ENCODE data around the gene MPZL1.
"Not testable (repeated sequence)": the region's sequence is repeated elsewhere in the genome, so short reads cannot be mapped to it uniquely, and the experiment has no call there.

The MPZL1 gene

DNA sequence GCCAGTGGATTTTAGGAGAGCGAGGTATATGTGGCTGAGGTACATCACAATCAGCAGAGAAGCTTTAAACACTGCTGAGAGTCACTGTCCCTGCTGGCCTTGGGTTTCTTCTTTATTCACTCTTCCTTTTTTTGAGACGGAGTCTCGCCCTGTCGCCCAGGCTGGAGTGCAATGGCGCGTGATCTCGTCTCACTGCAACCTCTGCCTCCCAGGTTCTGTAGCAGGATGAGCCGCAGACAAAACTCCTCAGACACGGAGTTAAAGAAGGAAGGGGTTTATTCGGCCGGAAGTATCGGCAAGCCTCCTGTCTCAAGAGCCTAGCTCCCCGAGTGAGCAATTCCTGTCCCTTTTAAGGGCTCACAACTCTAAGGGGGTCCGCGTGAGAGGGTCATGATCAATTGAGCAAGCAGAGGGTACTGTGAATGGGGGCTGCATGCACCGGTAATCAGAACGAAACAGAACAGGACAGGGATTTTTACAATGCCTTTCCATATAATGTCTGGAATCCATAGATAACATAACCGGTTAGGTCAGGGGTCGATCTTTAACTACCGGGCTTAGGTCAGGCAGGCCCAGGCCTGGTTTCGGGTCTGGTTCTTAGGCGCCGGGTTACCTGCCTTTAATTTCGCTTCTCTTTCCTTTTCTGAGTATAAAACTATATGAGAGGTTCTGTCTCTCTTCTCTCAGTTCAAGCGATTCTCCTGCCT, 1.9 kb upstream of the MPZL1 start:
- not testable (repeated sequence) for DNase-seq

DNA sequence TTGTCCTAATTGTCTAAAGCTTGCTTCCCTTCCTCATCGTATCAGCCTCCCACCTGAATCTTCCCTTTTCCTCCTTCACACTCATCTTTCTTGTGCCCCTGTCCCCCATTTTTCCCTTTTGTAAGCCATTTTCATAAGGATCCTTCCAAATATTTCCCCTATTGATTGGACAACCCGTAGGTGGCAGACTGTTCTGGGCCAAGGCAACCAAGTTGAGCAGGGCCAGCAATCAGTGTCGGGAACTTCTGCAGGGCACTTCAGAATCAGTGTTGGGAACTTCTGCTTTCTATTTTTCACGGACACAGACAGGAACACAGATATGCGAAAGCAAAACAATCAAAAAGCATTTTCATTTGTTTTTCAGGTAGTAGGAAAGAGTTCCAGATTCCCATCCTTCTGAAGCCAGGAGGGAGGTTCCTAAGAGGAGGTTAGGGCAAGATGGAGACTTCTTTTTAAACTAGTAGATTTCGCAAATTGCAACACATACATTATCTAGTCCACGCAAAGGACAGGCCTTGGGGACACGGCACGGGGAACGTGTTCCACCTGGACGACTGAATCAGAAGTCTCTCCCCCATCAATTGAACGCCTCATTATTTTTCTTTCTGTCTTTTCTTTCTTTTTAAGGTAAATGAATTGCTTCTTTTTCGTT, 691 bp upstream of the MPZL1 start:
- DNase-seq, result peak; percentile 28

DNA sequence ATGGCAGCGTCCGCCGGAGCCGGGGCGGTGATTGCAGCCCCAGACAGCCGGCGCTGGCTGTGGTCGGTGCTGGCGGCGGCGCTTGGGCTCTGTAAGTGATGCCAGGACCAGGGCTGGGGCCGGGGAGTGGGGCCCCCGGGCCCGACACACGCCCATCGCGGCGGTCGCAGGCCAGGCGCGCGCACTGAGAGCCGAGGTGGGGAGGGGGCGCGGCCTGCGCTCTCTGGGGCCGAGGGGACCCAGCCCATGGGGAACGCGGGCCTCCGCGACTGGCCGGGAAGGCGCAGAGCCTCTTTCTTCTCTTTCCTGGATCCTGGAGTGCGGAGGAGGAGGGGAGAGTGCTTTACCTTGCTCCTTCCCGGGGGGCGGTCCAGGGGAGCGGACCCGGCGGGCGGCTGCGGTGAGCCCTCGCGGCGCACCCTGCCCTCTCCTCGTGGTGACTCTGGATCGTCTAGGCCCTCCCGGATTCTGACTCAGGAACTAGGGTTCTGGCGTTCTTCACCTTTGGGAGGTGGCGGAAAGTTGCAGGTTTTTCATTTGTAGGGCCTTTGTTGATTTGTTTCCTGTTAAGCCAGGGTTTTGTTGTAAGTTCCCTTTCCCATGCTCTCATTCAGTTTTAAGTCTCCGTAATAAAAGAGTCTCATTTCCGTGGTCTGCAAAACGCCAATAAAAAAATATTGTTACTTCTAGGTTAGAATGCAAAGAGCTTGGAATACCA, 529 bp downstream of the MPZL1 start:
- DNase-seq, result no peak

DNA sequence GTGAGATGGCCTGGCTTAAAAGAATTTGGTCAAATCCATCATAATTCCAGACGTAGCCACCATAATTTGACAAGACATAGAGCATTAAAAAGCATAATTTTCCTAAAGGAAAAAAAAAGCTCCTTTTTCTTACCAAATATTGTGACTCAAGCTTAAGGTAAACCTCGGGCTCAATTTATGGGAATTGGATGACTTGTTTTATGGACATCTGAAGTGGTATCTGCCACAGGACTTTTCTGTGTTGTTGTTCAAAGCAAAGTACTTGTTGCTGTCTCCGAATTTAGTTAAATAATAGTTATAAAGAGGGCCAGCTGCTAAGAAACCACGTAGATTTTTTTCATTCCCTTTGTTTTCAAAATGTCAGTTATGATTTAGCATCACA, 1.1 kb downstream of the MPZL1 start:
- DNase-seq, result no peak

DNA sequence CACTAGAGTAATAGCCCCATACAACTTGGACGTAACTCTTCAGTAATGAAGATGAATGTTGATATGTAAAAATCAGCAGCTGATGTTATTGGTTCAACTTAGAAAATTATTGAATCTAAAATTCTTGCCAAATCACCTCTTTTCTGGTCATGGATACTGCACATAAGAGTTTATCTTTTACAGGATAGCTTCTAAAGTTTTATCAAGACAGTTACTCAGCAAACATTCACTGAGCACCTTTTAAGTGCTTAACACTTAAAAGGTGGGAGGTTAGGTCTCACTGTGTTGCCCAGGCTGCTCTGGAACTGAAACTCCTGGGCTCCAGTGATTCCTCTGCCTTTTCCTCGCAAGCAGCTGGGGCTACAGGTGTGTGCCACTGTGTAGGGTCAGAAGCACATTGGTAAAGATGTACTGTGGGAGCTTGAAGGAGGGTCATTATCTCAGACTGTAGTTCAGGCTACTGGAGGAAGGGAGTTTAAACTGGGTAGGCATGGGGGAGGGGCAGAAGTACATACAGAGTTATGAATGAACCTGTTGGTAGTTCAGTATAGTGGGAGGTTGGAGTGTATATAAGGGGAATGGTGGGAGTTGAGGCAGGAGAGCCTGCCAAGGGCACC, 2.0 kb downstream of the MPZL1 start:
- no peak for DNase-seq

DNA sequence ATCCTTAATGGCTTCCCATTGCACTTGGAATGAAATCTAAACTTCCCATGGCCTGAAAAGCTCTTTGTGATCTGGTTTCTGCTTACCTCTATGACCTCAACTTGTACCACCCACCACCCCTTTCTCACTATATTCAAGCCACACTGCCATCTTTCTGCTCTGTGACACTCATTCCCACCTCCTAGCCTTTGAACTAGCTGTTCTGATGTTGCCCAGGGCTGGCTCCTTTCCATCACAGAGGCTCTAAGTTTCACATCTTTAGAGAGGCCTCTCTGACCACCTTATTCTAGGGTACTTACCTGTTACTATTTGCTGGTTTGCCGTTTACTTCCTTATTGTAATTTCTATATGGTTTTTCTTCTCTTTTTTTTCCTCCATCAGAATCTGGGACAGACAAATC, 4.2 kb downstream of the MPZL1 start:
- no peak for DNase-seq

DNA sequence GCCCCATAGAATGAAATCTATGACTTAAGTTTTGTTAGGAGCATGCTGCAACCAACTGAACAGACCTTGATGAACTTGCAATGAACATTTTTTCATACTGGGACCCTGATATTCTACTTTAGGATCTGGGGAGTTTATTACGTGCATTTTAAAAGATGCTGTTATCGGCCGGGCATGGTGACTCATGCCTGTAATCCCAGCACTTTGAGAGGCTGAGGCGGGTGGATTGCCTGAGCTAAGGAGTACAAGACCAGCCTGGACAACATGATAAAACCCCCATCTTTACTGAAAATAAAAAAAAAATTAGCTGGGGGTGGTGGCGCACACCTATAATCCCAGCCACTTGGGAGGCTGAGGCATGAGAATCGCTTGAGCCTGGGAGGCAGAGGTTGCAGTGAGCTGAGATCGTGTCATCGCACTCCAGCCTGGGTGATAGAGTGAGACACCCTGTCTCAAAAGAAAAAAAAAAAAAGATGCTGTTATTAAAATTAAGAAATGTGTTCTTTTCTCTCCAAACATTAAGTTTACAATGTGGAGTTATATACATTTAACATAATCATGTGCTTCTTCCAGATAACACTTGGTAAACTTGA, 7.1 kb downstream of the MPZL1 start:
- no peak for DNase-seq

DNA sequence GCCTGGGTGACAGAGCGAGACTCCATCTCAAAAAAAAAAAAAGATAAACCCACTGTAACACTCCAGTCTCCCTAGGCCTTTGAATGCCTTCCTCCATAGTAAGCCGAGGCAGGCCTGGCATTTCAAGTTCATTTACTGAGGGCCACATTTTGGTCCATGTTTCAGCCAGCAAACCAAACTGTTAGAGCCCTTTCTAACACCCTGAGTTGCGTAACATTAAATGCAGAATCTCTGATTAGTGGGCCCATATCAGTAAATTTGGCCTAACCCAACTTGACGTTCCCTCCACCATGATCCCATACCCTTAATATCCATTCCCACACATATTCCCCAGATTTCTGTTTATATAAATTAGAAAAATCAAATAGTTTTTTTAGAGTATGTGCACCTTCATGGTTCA, 12.4 kb downstream of the MPZL1 start:
- DNase-seq, result no peak

DNA sequence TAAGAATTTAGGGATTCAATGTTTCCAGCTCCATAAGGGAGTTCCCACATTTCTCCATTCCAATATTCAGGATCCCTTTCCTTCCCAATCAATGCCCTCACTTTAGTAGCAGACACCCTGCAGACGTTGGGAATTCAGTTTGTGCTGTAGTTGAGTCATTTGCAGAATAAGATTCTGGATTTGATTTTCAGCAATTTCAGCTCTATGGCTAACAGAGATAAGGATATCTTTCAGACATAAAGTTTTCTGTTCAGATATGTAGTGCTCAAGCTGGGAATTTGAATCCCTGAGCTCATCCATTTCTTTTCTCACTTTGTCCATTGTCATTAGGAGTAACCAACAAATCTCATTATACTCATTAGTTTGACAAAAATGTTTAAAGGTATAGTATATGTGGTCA, 13.1 kb downstream of the MPZL1 start:
- DNase-seq, result no peak

DNA sequence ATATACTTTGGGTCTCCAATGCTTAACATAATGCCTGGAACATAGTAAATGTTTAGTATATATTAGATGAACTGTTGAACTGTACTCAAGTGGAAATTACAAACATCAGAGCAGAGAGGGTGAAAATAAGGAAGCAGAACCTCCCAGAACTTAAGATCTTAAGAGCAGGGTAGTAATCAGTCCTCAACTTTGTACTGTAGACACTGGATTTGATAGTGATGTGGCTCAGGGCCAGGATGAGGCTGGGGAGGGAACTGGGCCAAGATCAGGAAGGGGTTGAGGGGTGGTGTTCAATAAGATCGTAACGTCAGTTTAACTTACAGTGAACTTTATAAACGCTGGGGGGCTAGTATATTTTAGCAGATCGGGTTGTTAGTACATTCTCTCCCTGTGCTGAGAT, 15.4 kb downstream of the MPZL1 start:
- DNase-seq, result no peak

DNA sequence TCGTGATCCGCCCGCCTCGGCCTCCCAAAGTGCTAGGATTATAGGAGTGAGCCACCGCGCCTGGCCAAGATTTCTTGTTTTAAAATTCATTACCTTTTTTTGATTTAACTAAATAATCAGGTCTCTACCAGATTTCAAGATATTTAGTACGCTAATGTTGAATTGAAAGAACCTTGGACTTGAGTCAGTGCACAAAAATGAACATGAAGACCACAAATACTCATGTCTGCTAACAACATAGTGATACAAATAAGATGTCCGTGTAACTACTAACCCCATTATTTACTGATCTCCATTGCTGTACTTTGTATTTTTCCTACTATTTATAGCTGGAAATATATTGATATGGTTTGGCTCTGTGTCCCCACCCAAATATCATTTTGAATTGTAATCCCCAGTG, 16.4 kb downstream of the MPZL1 start:
- no peak for DNase-seq

DNA sequence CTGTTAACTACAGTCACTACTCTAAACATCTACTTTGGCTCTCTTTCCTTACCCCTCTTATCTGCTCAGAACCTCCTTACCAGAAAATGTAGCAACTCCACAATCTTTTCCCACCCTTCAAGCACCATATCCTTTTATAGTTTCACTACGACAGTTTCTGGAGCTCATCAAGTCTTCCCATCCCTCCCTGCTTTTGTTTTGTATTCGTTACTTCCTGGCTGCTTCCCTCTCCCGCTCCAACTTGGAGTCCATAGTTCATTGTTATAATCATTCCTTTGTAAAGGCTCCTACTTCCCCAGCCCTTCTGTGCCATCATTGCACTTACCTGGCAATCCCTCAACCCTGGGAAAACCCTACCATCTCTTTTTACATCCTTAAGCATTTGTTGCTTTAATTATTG, 18.0 kb downstream of the MPZL1 start:
- no peak for DNase-seq

DNA sequence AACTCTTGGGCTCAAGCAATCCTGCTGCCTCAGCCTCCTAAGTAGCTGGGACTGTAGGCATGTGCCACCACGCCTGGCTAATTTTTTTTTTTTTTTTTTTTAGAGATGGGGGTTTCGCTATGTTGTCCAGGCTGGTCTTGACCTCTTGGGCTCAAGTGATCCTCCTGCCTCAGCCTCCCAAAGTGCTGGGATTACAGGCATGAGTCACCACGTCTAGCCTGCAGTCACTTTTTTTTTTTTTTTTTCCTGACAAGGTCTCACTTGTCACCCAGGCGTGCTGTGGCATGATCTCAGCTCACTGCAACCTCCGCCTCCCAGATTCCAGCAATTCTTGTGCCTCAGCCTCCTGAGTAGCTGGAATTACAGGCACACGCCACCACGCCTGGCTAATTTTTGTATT, 19.3 kb downstream of the MPZL1 start:
- DNase-seq, result not testable (repeated sequence)

DNA sequence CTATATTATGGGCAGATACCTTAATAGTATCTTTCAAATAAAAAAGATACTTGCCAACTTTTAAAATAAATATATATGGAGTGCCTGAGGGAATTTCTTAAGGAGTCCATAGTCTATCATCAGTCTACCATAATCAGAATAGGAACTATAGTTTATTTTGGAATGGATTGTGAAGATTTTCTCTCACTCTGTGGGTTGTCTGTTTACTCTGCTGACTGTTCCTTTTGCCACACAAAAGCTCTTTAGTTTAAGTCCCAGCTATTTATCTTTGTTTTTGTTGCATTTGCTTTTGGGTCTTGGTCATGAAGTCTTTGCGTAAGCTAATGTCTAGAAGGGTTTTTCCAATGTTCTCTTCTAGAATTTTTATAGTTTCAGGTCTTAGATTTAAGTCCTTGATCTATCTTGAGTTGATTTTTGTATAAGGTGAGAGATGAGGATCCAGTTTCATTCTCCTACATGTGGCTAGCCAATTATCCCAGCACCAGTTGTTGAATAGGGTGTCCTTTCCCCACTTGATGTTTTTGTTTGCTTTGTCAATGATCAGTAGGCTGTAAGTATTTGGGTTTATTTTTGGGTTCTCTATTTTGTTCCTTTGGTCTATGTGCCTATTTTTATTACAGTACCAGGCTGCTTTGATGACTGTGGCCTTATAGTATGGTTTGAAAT, 20.7 kb downstream of the MPZL1 start:
- DNase-seq, result not testable (repeated sequence)

DNA sequence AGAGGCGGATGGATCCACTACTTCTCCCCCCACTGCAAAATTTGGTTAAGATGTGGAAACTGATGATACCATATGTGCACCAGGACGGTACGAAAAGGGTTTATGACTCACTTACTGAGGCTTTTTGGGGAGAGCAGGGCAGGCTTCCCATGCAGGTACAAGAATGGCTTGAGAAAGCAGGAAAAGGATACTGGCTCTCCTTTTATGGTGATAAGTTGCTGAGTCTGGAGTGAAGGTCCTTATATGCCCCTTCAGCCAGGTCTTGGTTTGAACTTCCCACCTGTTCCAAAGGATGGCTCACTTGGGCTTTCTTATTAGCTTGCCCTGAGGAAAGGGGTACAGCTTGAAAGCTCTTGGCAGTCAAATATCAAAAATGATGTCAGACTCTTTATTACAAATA, 23.1 kb downstream of the MPZL1 start:
- DNase-seq, result no peak

DNA sequence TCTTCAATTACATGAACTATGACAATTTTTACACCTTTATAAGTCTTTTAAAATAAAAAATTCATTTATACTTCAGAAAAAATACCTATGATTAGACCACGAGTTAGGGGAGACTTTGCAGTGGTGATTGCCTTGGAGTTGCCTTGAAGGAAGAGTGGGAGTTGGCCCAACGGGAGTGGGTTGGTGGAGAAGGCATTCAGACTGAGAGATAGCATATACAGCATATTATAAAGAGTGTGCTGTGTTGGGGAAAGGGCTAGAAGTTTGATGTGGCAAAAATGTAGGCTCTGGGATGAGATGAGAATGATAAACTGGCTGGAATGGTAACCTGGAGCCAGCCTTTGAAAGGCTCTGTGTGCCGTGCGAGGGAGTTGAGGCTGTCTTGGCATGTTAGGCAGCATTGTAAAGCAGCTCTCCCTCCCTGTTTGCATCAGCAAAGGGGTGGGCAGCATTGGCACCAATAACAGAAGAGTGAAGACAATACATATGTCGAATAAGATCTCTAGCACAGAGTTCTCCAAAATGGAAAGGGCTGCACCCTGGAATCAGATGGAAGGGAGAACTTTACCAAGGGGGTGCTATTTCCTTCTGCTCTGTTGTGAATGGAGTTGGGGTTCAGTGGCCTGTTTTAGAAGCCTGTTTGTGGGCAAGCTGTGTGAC, 24.4 kb downstream of the MPZL1 start:
- no peak for DNase-seq

DNA sequence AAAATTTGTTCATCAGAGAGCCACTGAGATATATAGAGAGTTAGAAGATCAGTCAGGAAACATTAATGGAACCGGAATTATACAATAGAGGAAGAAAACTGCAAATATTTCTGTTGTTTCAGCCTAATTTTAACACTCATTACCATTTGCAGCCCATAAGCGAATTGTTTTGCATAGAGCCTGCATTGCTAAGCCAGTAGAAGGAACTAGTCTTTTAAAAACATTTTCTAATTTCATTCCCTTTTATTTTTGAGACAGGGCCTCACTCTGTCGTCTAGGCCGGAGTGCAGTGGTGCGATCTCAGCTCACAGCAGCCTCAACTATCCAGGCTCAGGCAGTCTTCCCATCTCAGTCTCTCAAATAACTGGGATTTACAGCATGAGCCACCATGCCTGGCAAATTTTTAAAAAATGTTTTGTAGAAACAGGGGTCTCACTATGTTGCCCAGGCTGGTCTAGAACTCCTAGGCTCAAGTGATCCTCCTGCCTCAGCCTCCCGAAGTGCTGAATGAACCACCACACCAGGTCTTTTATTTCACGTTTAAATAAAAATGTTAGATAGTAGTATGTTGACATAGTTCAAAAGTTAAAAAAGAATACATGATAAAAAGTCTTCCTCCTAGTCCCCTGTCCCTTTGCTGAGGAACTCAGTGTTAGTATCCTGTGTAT, 25.3 kb downstream of the MPZL1 start:
- no peak for DNase-seq

DNA sequence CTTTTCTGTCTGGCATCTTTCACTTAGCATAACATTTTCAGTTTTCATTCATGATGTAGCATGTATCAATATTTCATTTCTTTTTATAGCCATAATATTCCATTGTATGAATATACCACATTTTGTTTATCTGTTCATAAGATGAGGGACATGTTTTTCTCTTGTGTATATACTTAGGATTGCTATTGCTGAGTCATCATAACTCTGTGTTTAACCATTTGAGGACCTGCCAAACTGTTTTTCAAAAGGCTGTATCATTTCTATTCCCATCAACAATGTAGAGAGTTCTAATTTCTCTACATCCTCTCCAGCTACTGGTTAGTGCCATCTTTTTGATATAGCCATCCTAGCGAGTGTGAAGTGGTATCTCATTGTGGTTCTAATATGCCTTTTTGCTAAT, 26.2 kb downstream of the MPZL1 start:
- DNase-seq, result no peak

DNA sequence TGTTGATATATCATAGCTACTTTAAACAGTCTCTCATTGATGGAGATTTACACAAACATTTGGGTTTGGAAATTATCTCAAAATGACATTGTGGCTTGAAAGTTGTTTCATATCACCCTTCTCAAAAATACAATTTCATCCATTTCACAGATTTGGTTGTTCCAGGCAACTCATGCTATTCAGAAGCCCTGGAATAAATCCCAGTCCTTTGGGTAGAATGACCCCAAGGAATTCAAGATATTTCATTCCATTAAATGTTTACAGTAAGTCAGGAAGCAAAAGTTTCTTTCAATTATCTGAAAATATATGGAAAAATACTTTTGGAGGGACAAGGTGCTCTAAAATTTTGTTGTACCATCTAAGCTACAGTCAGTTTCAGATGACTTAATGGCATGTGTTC, 27.1 kb downstream of the MPZL1 start:
- DNase-seq, result no peak

DNA sequence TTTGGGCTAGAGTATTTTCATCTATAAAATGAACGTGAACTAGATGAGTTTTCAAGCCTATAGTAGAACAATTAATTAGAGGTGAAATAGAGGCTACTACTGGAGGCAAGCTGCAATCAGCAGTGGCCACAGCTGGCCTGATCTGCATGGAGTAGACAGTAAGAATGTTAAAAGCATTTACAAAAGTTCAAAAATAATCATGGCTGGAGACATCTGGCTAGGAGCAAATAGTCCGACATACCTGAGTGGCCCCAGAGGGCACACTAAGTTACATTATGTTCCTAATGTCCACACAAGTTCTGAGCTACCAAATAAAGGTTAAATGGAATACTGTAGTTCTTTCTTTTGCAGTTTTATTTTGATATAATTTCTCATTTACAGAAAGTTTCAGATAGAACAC, 28.0 kb downstream of the MPZL1 start:
- no peak for DNase-seq

DNA sequence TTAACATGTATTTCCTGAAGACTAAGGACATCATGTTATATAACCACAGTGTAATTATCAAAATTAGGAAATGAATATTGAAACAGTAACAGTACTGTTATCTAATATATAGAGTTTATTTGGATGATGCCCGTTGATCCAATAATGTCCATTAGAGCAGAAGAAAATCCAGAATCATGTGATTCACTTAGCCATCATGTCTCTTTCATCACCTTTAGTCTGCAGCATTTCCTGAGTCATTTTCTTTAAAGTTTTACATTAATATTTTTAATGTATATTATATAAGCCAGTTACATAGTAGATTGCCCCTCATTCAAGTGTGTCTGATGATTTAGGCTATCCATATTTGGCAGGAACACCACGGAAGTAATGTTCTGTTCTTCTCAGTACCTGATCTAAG, 28.9 kb downstream of the MPZL1 start:
- no peak for DNase-seq

DNA sequence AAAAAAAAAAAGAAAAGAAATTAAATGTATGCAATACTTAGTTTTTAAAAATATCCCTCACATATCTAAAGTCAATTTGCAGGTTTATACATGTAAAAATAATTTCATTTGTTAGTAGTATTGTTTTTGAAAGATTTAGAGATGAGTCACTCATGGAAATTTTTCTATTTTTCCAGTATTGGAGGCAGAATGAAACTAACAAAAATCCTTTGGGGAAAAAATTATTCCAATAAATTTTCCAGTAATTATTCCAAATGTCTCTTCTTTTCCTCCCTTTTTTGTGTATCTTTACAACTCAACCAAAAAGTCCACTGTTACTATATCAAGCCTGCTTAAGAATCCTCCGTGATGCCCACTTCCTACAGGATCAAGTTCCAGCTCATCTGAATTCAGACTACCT, 29.9 kb downstream of the MPZL1 start:
- no peak for DNase-seq

Data from SHP77 treated with DMSO at 0.1 percent for 48 hours (cell line).